Glutamatergic neuron (in vitro differentiated cells): ENCODE results near the gene GOLM1. TPM values are rescaled to one million over a fixed set of nuclear protein-coding genes. Genes with fewer than 3 reads are reported as not detected.
A peak's percentile ranks its signal among the peaks of the same experiment; 100 is the strongest.

Source experiments
- DNase-seq: peaks from one replicate; pipeline ENCODE4 v3.0.0; 2022
- H3K27ac Mint-ChIP-seq: one replicate; pipeline ENCODE4 v1.8.0; 2020; ENCODE audit warnings: mild to moderate bottlenecking, mixed read lengths, inconsistent platforms; ENCODE audit not compliant: unreplicated experiment
- H3K27me3 Mint-ChIP-seq: one replicate; pipeline ENCODE4 v1.8.0; 2020; ENCODE audit warnings: mild to moderate bottlenecking, moderate library complexity, mixed read lengths, inconsistent platforms; ENCODE audit not compliant: unreplicated experiment
- H3K36me3 Mint-ChIP-seq: one replicate; pipeline ENCODE4 v1.8.0; 2020; ENCODE audit warnings: mild to moderate bottlenecking, mixed read lengths, inconsistent platforms; ENCODE audit not compliant: unreplicated experiment
- H3K4me1 Mint-ChIP-seq: one replicate; pipeline ENCODE4 v1.8.0; 2020; ENCODE audit warnings: mild to moderate bottlenecking, low read depth, mixed read lengths, inconsistent platforms; ENCODE audit not compliant: unreplicated experiment
- H3K4me3 Mint-ChIP-seq: one replicate; pipeline ENCODE4 v1.8.0; 2020; ENCODE audit warnings: mild to moderate bottlenecking, mixed read lengths, inconsistent platforms; ENCODE audit not compliant: unreplicated experiment
- H3K9me3 Mint-ChIP-seq: one replicate; pipeline ENCODE4 v1.8.0; 2020; ENCODE audit warnings: mild to moderate bottlenecking, moderate library complexity, mixed read lengths, inconsistent platforms; ENCODE audit not compliant: unreplicated experiment
- CTCF ChIP-seq: fragments of 200-600 bp; sonication (generic); IDR thresholded peaks from one replicate; pipeline ENCODE4 v1.5.0; 2021; ENCODE audit not compliant: partially characterized antibody, unreplicated experiment
- total RNA-seq: library from RNA; stranded (reverse); fragmentation: NEBNext Ultra II Directional; extraction: Animal tissue kit (Norgen Biotek cat#: 25700); gene quantifications from one replicate; pipeline ENCODE4 v1.2.1, GENCODE V29; 2021; ENCODE audit not compliant: unreplicated experiment

GOLM1 gene
- total RNA-seq, 1 donor from 2014 or later = 95.2 TPM

DNA sequence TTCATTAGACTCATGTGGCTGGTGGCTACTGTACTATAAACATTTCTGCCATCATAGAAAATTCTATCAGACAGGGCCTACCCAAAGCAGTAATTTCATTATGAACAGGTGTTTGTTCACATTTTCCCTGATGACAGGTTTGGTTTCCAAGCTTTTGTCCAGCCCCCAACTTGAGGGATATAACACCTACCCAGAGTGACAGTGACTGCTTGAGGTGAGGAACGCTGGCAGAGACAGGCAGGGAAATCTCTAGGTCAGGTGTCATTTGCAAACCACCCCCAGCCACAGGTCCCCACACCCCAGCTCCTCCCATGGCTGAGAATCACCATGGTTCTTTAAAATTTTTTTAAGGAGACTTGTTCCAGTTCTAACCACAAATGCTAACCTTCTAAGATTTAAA is 25.5 kb downstream of the GOLM1 start:
- H3K27me3 Mint-ChIP-seq = no peaks in the 10 kb centered on the region
- H3K4me3 Mint-ChIP-seq = no peak overlapping the region
- TF ChIP-seq CTCF = no peak
- no peak overlapping the region for H3K27ac Mint-ChIP-seq
- H3K9me3 Mint-ChIP-seq = no peaks in the 10 kb centered on the region
- peaks cover 6% of the 10 kb centered on the region for H3K4me1 Mint-ChIP-seq
- DNase-seq = no peak
- H3K36me3 Mint-ChIP-seq = peaks cover 4% of the 10 kb centered on the region

- H3K36me3 Mint-ChIP-seq = peaks cover 4% of the 10 kb centered on the region
- DNase-seq = no peak
- H3K27ac Mint-ChIP-seq = no peak overlapping the region
- H3K4me3 Mint-ChIP-seq = no peak overlapping the region
- no peak for TF ChIP-seq CTCF
- H3K4me1 Mint-ChIP-seq = peaks cover 6% of the 10 kb centered on the region
- peaks cover 2% of the 10 kb centered on the region for H3K9me3 Mint-ChIP-seq
- peaks cover 2% of the 10 kb centered on the region for H3K27me3 Mint-ChIP-seq
Measured at GRCh38 chr9:86072394-86072877, 26.9 kb downstream of the GOLM1 start.

GRCh38 chr9:86069206-86069869 is 30.0 kb downstream of the GOLM1 start:
- no peaks in the 10 kb centered on the region for H3K36me3 Mint-ChIP-seq
- peaks cover 2% of the 10 kb centered on the region for H3K9me3 Mint-ChIP-seq
- H3K4me1 Mint-ChIP-seq = peaks cover 5% of the 10 kb centered on the region
- H3K27ac Mint-ChIP-seq = no peak overlapping the region
- no peak overlapping the region for H3K4me3 Mint-ChIP-seq
- no peak for DNase-seq
- H3K27me3 Mint-ChIP-seq = peaks cover 2% of the 10 kb centered on the region
- no peak for TF ChIP-seq CTCF

DNA sequence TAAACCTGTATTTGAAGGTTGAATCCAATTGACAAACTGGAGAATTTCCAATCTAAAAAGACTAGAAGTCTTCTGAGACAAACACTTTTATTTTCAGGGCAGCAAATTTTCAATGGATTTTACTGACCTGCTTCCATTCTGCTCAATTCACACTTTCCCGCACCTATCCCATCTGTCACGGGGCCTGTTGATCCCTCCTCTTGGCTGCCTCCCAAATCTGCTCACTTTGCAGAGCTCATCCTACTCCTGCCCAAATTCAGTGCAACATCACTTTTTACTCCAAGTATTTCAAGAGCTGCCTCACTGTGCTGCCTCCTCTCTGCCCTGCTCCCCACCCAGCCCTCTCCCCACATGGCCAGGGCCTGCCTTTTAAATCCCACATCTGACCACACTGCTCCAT is 35.1 kb downstream of the GOLM1 start:
- peak overlapping the region; percentile 40 for H3K4me3 Mint-ChIP-seq
- H3K27ac Mint-ChIP-seq = peak overlapping the region; percentile 44
- peaks cover 4% of the 10 kb centered on the region for H3K9me3 Mint-ChIP-seq
- no peak for DNase-seq
- peaks cover 9% of the 10 kb centered on the region for H3K36me3 Mint-ChIP-seq
- no peak for TF ChIP-seq CTCF
- H3K4me1 Mint-ChIP-seq = peaks cover 10% of the 10 kb centered on the region
- peaks cover 2% of the 10 kb centered on the region for H3K27me3 Mint-ChIP-seq

- no peak for TF ChIP-seq CTCF
- DNase-seq = no peak
- Mint-ChIP-seq H3K4me1 (peaks cover 10% of the 10 kb centered on the region), H3K27ac (no peak overlapping the region), H3K36me3 (peaks cover 9% of the 10 kb centered on the region), H3K27me3 (peaks cover 2% of the 10 kb centered on the region), H3K9me3 (peaks cover 4% of the 10 kb centered on the region), H3K4me3 (no peak overlapping the region)
Measured at GRCh38 chr9:86062845-86063693, 36.3 kb downstream of the GOLM1 start.
